HepG2 (cell line): Measurements from ENCODE around the gene SECTM1. TPM values are rescaled to one million over a fixed set of nuclear protein-coding genes. Genes with fewer than 3 reads are reported as not detected.
A peak's percentile ranks its signal among the peaks of the same experiment; 100 is the strongest.

Source experiments
- EED ChIP-seq: sonication (generic); formaldehyde crosslinking; IDR thresholded peaks from 2 replicates; pipeline ENCODE4 v1.5.0; 2020; ENCODE audit warnings: mild to moderate bottlenecking, missing genetic modification reagents
- ERF ChIP-seq: IDR thresholded peaks from 2 replicates; pipeline ENCODE4 v1.6.1; 2018; ENCODE audit warnings: missing biosample characterization, missing genetic modification reagents
- GABPB1 ChIP-seq: IDR thresholded peaks from 2 replicates; pipeline ENCODE4 v1.6.1; 2016; ENCODE audit warnings: mild to moderate bottlenecking, missing genetic modification reagents, moderate library complexity, missing compliant biosample characterization
- NPAS2 ChIP-seq: sonication (generic); formaldehyde crosslinking; IDR thresholded peaks from 2 replicates; pipeline ENCODE4 v1.8.0; 2022; ENCODE audit warnings: mild to moderate bottlenecking, missing genetic modification reagents, borderline replicate concordance
- PITX1 ChIP-seq: sonication (generic); formaldehyde crosslinking; IDR thresholded peaks from 2 replicates; pipeline ENCODE4 v1.5.1; 2020; ENCODE audit warnings: mild to moderate bottlenecking, missing genetic modification reagents
- PRMT3 ChIP-seq: sonication (generic); formaldehyde crosslinking; IDR thresholded peaks from 2 replicates; pipeline ENCODE4 v1.8.1; 2022; ENCODE audit warnings: low read depth, mild to moderate bottlenecking, moderate library complexity, missing genetic modification reagents, borderline replicate concordance
- SALL2 ChIP-seq: sonication (generic); formaldehyde crosslinking; IDR thresholded peaks from 2 replicates; pipeline ENCODE4 v1.8.1; 2023; ENCODE audit warnings: mild to moderate bottlenecking, missing genetic modification reagents, inconsistent platforms
- SETDB1 ChIP-seq: sonication (generic); formaldehyde crosslinking; IDR thresholded peaks from 2 replicates; pipeline ENCODE4 v1.5.1; 2020; ENCODE audit warnings: missing genetic modification reagents, mild to moderate bottlenecking, borderline replicate concordance
- TOE1 ChIP-seq: sonication (generic); formaldehyde crosslinking; IDR thresholded peaks from 2 replicates; pipeline ENCODE4 v1.4.0; 2020; ENCODE audit warnings: mild to moderate bottlenecking, missing genetic modification reagents
- ZFAT ChIP-seq: sonication (generic); formaldehyde crosslinking; conservative IDR thresholded peaks from 2 replicates; pipeline ENCODE4 v1.8.1; 2023; ENCODE audit warnings: missing genetic modification reagents, inconsistent platforms
- ZKSCAN1 ChIP-seq: fragments of 150-350 bp; IDR thresholded peaks from 2 replicates; pipeline ENCODE4 v1.6.1; 2014; ENCODE audit warnings: low read length
- ZNF34 ChIP-seq: sonication (generic); formaldehyde crosslinking; IDR thresholded peaks from 2 replicates; pipeline ENCODE4 v1.4.0; 2020; ENCODE audit warnings: mild to moderate bottlenecking, missing genetic modification reagents, borderline replicate concordance
- ZNF883 ChIP-seq: sonication (generic); formaldehyde crosslinking; IDR thresholded peaks from 2 replicates; pipeline ENCODE4 v1.5.1; 2020; ENCODE audit warnings: mild to moderate bottlenecking, missing genetic modification reagents; ENCODE audit errors: not compliant biosample characterization
- polyA plus RNA-seq, 8 experiments: library from polyadenylated mRNA; depleted of rRNA in 3 of 8; stranded (reverse) in 7 of 8; unstranded in 1 of 8; fragments of >200 nt; fragmentation: Illumina TruSeq in 4 of 8; extraction: Trizol in 4 of 8; gene quantifications; 2 replicates each; pipeline versions ENCODE4 v1.2.1 to v1.2.3, GENCODE V29; 2011 to 2016; ENCODE audit warnings: low read depth in 4 of 8, missing spikeins in 1 of 8, mixed read lengths in 1 of 8; ENCODE audit not compliant: insufficient read depth in 1 of 8
- total RNA-seq, 5 experiments: library from RNA; depleted of rRNA; stranded (reverse); fragments of >200 nt; fragmentation: Illumina TruSeq; extraction: Trizol; gene quantifications; 2 replicates each; pipeline ENCODE4 v1.2.3, GENCODE V29; 2016; ENCODE audit warnings: low read depth in 1 of 5
- TF ChIP-seq, protein P1 (sequence below): sonication (generic); formaldehyde crosslinking; IDR thresholded peaks from 2 replicates; pipeline ENCODE4 v1.4.0; 2020; ENCODE audit warnings: missing genetic modification reagents
- TF ChIP-seq, protein P2 (sequence below): sonication (generic); formaldehyde crosslinking; IDR thresholded peaks from 2 replicates; pipeline ENCODE4 v1.4.0; 2020; ENCODE audit warnings: missing genetic modification reagents; ENCODE audit errors: not compliant biosample characterization
- TF ChIP-seq, protein P3 (sequence below): sonication (generic); formaldehyde crosslinking; IDR thresholded peaks from 2 replicates; pipeline ENCODE4 v1.4.0; 2020; ENCODE audit warnings: missing genetic modification reagents
- TF ChIP-seq, protein P4 (sequence below): sonication (generic); formaldehyde crosslinking; IDR thresholded peaks from 2 replicates; pipeline ENCODE4 v1.4.0; 2020; ENCODE audit warnings: missing genetic modification reagents

Gene SECTM1
- total and polyA plus RNA-seq, 2 of the 13 experiments (the other 11 are each of a cell fraction or from before 2014, with no cell fraction given), result 3.5 to 5.3 TPM

DNA sequence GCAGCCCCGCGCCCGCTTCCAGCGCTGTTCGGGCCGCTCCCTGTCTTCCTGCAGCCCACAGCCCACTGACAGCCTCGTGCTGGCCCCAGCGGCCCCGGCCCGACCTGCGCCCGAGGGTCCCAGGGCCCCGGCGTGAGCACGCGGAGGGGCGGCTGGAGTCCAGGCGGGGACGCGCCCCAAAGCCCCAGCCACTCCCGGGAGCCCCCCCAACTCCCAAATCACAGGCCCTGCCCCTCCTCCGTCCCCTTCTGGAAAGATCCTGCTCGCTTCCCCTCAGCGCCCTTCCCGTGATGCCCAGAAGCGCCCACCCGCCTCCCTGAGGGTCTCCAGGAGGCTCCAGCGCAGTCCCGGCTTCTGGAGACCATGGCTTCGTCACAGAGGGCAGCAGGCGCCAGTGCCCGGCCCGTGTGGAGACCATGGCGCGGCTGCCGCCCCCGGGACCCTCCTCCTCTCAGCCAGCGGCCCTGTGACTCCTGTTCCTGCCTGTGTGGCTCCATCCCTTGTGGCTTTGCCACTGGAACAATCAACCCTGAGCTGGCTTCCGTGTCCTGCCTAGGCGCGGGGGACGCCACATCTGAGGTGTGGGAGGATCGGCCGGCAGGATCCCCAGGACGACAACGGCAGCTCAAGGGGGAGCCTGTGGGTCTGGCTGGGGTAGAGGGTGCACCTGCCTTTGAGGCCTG lies 41.9 kb upstream of the SECTM1 start (continued):
- TF ChIP-seq, protein P1, sequence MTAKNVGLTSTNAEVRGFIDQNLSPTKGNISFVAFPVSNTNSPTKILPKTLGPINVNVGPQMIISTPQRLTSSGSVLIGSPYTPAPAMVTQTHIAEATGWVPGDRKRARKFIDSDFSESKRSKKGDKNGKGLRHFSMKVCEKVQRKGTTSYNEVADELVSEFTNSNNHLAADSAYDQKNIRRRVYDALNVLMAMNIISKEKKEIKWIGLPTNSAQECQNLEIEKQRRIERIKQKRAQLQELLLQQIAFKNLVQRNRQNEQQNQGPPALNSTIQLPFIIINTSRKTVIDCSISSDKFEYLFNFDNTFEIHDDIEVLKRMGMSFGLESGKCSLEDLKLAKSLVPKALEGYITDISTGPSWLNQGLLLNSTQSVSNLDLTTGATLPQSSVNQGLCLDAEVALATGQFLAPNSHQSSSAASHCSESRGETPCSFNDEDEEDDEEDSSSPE (CRISPR knock-in tag), result no peak
- TF ChIP-seq ZNF34 (CRISPR knock-in tag) (no peak), NPAS2 (CRISPR knock-in tag) (no peak), SALL2 (no peak), ZFAT (CRISPR knock-in tag) (no peak), ERF (CRISPR knock-in tag) (no peak), PITX1 (CRISPR knock-in tag) (peak; percentile 17; the same call in 1 of the 2 replicates), ZNF883 (CRISPR knock-in tag) (no peak), ZKSCAN1 (no peak), EED (CRISPR knock-in tag) (0 out of 2 replicates have a peak, but pooled peaks have one; percentile 31), GABPB1 (CRISPR knock-in tag) (no peak), SETDB1 (no peak), TOE1 (CRISPR knock-in tag) (no peak), PRMT3 (CRISPR knock-in tag) (no peak)
- TF ChIP-seq, protein P2, sequence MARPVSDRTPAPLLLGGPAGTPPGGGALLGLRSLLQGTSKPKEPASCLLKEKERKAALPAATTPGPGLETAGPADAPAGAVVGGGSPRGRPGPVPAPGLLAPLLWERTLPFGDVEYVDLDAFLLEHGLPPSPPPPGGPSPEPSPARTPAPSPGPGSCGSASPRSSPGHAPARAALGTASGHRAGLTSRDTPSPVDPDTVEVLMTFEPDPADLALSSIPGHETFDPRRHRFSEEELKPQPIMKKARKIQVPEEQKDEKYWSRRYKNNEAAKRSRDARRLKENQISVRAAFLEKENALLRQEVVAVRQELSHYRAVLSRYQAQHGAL, result no peak
- TF ChIP-seq, protein P3, sequence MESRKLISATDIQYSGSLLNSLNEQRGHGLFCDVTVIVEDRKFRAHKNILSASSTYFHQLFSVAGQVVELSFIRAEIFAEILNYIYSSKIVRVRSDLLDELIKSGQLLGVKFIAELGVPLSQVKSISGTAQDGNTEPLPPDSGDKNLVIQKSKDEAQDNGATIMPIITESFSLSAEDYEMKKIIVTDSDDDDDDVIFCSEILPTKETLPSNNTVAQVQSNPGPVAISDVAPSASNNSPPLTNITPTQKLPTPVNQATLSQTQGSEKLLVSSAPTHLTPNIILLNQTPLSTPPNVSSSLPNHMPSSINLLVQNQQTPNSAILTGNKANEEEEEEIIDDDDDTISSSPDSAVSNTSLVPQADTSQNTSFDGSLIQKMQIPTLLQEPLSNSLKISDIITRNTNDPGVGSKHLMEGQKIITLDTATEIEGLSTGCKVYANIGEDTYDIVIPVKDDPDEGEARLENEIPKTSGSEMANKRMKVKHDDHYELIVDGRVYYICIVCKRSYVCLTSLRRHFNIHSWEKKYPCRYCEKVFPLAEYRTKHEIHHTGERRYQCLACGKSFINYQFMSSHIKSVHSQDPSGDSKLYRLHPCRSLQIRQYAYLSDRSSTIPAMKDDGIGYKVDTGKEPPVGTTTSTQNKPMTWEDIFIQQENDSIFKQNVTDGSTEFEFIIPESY (CRISPR knock-in tag), result peak; percentile 63; the same call in 1 of the 2 replicates
- TF ChIP-seq, protein P4, sequence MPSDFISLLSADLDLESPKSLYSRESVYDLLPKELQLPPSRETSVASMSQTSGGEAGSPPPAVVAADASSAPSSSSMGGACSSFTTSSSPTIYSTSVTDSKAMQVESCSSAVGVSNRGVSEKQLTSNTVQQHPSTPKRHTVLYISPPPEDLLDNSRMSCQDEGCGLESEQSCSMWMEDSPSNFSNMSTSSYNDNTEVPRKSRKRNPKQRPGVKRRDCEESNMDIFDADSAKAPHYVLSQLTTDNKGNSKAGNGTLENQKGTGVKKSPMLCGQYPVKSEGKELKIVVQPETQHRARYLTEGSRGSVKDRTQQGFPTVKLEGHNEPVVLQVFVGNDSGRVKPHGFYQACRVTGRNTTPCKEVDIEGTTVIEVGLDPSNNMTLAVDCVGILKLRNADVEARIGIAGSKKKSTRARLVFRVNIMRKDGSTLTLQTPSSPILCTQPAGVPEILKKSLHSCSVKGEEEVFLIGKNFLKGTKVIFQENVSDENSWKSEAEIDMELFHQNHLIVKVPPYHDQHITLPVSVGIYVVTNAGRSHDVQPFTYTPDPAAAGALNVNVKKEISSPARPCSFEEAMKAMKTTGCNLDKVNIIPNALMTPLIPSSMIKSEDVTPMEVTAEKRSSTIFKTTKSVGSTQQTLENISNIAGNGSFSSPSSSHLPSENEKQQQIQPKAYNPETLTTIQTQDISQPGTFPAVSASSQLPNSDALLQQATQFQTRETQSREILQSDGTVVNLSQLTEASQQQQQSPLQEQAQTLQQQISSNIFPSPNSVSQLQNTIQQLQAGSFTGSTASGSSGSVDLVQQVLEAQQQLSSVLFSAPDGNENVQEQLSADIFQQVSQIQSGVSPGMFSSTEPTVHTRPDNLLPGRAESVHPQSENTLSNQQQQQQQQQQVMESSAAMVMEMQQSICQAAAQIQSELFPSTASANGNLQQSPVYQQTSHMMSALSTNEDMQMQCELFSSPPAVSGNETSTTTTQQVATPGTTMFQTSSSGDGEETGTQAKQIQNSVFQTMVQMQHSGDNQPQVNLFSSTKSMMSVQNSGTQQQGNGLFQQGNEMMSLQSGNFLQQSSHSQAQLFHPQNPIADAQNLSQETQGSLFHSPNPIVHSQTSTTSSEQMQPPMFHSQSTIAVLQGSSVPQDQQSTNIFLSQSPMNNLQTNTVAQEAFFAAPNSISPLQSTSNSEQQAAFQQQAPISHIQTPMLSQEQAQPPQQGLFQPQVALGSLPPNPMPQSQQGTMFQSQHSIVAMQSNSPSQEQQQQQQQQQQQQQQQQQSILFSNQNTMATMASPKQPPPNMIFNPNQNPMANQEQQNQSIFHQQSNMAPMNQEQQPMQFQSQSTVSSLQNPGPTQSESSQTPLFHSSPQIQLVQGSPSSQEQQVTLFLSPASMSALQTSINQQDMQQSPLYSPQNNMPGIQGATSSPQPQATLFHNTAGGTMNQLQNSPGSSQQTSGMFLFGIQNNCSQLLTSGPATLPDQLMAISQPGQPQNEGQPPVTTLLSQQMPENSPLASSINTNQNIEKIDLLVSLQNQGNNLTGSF (CRISPR knock-in tag), result no peak
